Measurements from ENCODE around the gene CEP95. TPM values are rescaled to one million over a fixed set of nuclear protein-coding genes. Genes with fewer than 3 reads are reported as not detected.
"Not testable (repeated sequence)": the region's sequence is repeated elsewhere in the genome, so short reads cannot be mapped to it uniquely, and the experiment has no call there.

Gene CEP95
- total RNA-seq, 1 experiment from 2014 or later = 67.3 TPM

DNA sequence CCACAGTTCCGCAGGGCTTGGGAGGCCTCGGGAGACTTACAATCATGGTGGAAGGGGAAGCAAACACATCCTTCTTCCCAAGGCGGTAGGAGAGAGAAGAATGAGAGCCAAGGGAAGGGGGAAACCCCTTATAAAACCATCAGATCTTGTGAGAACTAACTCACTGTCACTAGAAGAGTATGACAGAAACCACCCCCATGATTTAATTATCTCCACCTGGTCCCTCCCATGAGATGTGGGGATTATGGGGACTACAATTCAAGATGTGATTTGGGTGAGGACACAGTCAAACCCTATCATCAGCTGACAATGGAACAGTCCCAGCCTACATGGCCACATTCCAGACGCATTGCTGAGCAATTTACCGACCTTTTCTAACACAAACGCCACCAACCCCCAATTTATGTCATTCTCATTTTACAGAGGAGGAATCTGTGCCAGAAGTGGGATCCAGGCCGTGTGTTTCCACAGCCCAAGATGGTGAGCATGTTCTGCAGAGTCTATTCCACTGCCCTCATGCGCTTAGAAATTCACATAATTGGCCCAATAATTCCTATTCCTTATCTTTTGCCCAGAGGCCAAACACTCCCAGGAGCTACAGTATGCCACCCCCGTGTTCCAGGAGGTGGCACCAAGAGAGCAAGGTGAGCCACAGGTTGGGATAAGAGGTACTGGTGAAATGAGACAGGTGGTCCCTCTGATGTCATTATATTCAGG lies 40.6 kb upstream of the CEP95 start:
- Histone ChIP-seq H4K20me1 (ENCODE audit: control insufficient read depth, insufficient read depth, insufficient read length) (no peaks in the 10 kb centered on the region), H4K8ac (replicated peaks; ENCODE audit: insufficient read length, low read depth, low read length) (no peak overlapping the region), H4K5ac (ENCODE audit: insufficient read length, low read depth, low read length) (no peak overlapping the region), H3K9me3 (ENCODE audit: control insufficient read depth, low read depth, low read length) (no peaks in the 10 kb centered on the region), H3K4ac (ENCODE audit: low read depth, low read length) (no peak overlapping the region), H2BK20ac (ENCODE audit: low read depth, low read length, poor library complexity, severe bottlenecking) (no peak overlapping the region), H3K18ac (ENCODE audit: insufficient read length, low read depth, low read length) (no peak overlapping the region), H3K79me1 (ENCODE audit: insufficient read depth, low read depth, low read length, poor library complexity, severe bottlenecking) (no peaks in the 10 kb centered on the region), H3K56ac (ENCODE audit: insufficient read length, low read depth, low read length) (no peak overlapping the region), H3K23me2 (ENCODE audit: insufficient read length, low read depth, low read length, poor library complexity, severe bottlenecking) (no peaks in the 10 kb centered on the region), H2BK120ac (ENCODE audit: low read depth, low read length, poor library complexity, severe bottlenecking) (no peak overlapping the region), H3K4me2 (ENCODE audit: insufficient read depth, insufficient read length, low read length) (no peak overlapping the region), H3K9ac (ENCODE audit: extremely low read depth, insufficient read length, low read length) (no peak overlapping the region), H3K27me3 (ENCODE audit: insufficient read depth, low read length) (no peaks in the 10 kb centered on the region), H3K14ac (ENCODE audit: insufficient read depth, low read length) (no peak overlapping the region), H3T11ph (ENCODE audit: low read length) (no peak overlapping the region), H2AFZ (ENCODE audit: low read length) (no peak overlapping the region), H2BK12ac (ENCODE audit: insufficient read length, low read depth, low read length) (no peak overlapping the region), H2AK5ac (ENCODE audit: insufficient read length, low read length) (no peak overlapping the region), H3K27ac (ENCODE audit: insufficient read length, low read depth, low read length) (no peak overlapping the region), H3K79me2 (ENCODE audit: insufficient read depth, low read length) (no peaks in the 10 kb centered on the region), H4K91ac (ENCODE audit: insufficient read length, low read depth, low read length) (no peak overlapping the region), H2BK5ac (ENCODE audit: insufficient read length, low read length) (no peak overlapping the region), H3K23ac (ENCODE audit: insufficient read length, low read depth, low read length) (no peak overlapping the region), H3K4me1 (ENCODE audit: insufficient read depth, low read length) (peaks cover 4% of the 10 kb centered on the region; the same call in 1 of the 2 replicates), H2BK15ac (ENCODE audit: low read depth, low read length) (no peak overlapping the region)
- TF ChIP-seq, protein P1, sequence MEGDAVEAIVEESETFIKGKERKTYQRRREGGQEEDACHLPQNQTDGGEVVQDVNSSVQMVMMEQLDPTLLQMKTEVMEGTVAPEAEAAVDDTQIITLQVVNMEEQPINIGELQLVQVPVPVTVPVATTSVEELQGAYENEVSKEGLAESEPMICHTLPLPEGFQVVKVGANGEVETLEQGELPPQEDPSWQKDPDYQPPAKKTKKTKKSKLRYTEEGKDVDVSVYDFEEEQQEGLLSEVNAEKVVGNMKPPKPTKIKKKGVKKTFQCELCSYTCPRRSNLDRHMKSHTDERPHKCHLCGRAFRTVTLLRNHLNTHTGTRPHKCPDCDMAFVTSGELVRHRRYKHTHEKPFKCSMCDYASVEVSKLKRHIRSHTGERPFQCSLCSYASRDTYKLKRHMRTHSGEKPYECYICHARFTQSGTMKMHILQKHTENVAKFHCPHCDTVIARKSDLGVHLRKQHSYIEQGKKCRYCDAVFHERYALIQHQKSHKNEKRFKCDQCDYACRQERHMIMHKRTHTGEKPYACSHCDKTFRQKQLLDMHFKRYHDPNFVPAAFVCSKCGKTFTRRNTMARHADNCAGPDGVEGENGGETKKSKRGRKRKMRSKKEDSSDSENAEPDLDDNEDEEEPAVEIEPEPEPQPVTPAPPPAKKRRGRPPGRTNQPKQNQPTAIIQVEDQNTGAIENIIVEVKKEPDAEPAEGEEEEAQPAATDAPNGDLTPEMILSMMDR (conservative IDR thresholded peaks at IDR 0.05) = no peak
- H3K27ac Mint-ChIP-seq = no peak overlapping the region
- H3K27me3 Mint-ChIP-seq (ENCODE audit: low read depth) = no peaks in the 10 kb centered on the region; the same call in 1 of the 2 replicates
- no peaks in the 10 kb centered on the region; a peak in 1 of 7 replicates for H3K36me3 Mint-ChIP-seq (ENCODE audit: insufficient read depth in 1 of 3, low read depth in 3 of 3)
- no peak overlapping the region for H3K4me3 Mint-ChIP-seq
- H3K9me3 Mint-ChIP-seq = no peaks in the 10 kb centered on the region; a peak in 1 of 5 replicates
- no peak for DNase-seq
- no CpG with 5 or more reads among the region's 9 CpGs for WGBS (ENCODE audit: extremely low coverage, insufficient read length, low lambda C conversion rate)
- peaks cover 8 to 13% of the 10 kb centered on the region in 2 experiments for H3K4me1 Mint-ChIP-seq

DNA sequence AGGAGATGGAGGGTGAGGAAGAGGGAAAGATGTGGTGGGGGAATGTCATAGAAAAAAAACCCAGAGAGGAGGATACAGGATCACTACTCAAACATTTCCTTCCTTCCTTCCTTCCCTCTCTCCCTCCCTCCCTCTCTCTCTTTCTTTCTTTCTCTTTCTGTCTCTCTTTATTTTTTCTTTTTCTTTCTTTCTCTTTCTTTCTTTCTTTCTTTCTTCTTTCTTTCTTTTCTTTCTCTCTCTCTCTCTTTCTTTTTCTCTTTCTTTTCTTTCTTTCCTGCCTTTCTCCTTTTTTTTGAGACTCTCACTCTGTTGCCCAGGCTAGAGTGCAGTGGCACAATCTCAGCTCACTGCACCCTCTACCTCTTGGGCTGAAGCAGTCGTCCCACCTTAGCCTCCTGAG lies 39.9 kb upstream of the CEP95 start:
- H2BK120ac ChIP-seq (ENCODE audit: low read depth, low read length, poor library complexity, severe bottlenecking); H3K27me3 Mint-ChIP-seq (ENCODE audit: low read depth); H3K79me1 ChIP-seq (ENCODE audit: insufficient read depth, low read depth, low read length, poor library complexity, severe bottlenecking); H3K36me3 Mint-ChIP-seq (ENCODE audit: insufficient read depth in 1 of 3, low read depth in 3 of 3); H3K9me3 ChIP-seq (ENCODE audit: control insufficient read depth, low read depth, low read length); H3K4me2 ChIP-seq (ENCODE audit: insufficient read depth, insufficient read length, low read length); H4K5ac ChIP-seq (ENCODE audit: insufficient read length, low read depth, low read length); H4K91ac ChIP-seq (ENCODE audit: insufficient read length, low read depth, low read length); H3K27ac Mint-ChIP-seq; H3K4me1 ChIP-seq (ENCODE audit: insufficient read depth, low read length); H3K9ac ChIP-seq (ENCODE audit: extremely low read depth, insufficient read length, low read length); H3K4me3 Mint-ChIP-seq; H2BK12ac ChIP-seq (ENCODE audit: insufficient read length, low read depth, low read length); H3T11ph ChIP-seq (ENCODE audit: low read length); H3K27me3 ChIP-seq (ENCODE audit: insufficient read depth, low read length); H2AK5ac ChIP-seq (ENCODE audit: insufficient read length, low read length); H3K23me2 ChIP-seq (ENCODE audit: insufficient read length, low read depth, low read length, poor library complexity, severe bottlenecking); H3K18ac ChIP-seq (ENCODE audit: insufficient read length, low read depth, low read length); H2BK15ac ChIP-seq (ENCODE audit: low read depth, low read length); H3K14ac ChIP-seq (ENCODE audit: insufficient read depth, low read length); H3K23ac ChIP-seq (ENCODE audit: insufficient read length, low read depth, low read length); H3K27ac ChIP-seq (ENCODE audit: insufficient read length, low read depth, low read length); H4K8ac ChIP-seq (replicated peaks; ENCODE audit: insufficient read length, low read depth, low read length); H2AFZ ChIP-seq (ENCODE audit: low read length); H3K4ac ChIP-seq (ENCODE audit: low read depth, low read length); H3K56ac ChIP-seq (ENCODE audit: insufficient read length, low read depth, low read length); H3K79me2 ChIP-seq (ENCODE audit: insufficient read depth, low read length); H3K9me3 Mint-ChIP-seq; H2BK5ac ChIP-seq (ENCODE audit: insufficient read length, low read length); H2BK20ac ChIP-seq (ENCODE audit: low read depth, low read length, poor library complexity, severe bottlenecking); DNase-seq; H4K20me1 ChIP-seq (ENCODE audit: control insufficient read depth, insufficient read depth, insufficient read length): not testable (repeated sequence)
- no CpG with 5 or more reads among the region's 1 CpG for WGBS (ENCODE audit: extremely low coverage, insufficient read length, low lambda C conversion rate)
- H3K4me1 Mint-ChIP-seq = peaks cover 11 to 13% of the 10 kb centered on the region in 2 experiments

Data from H9 (cell line).